Heart left ventricle (tissue), 13 donors: ENCODE measurements around the gene WBP1L.

Experiments
- POLR2A ChIP-seq, 2 donors: fragments of 450-650 bp; IDR thresholded peaks; one replicate each; pipeline ENCODE4 v1.6.1; 2017; ENCODE audit warnings: antibody characterized with exemption in 2 of 2, mild to moderate bottlenecking in 2 of 2, moderate library complexity in 2 of 2
- TF ChIP-seq, protein P1 (sequence below), 12 donors: fragments of 200-600 bp; sonication (generic) in 4 of 12; IDR thresholded peaks; one replicate each; pipeline versions ENCODE4 v1.5.0 to v1.8.0; 2018 to 2022; ENCODE audit warnings: antibody characterized with exemption in 12 of 12, mild to moderate bottlenecking in 5 of 12
- donor health status: ischemic (EF 13 %, LVEDD 7.1; RV severe dilation, severe dysfunction).
- donor health status: DM: no; HTN: yes; CAD: no.
- donor health status: DM: no; HTN: no; CAD: no.
- donor health status: ischemic (EF 25% LVEDD 6.9; RV normal size, moderate dysfunction).
- donor health status: ischemic (EF 25% LVEDD 5.7; RV mildly dilated, moderate dysfunction).
- donor health status: ischemic (EF 35%, LVEDD 5.7; RV mildly dilated, moderate dysfunction).
- donor health status: nonischemic (EF 11% LVEDD 7.7; RV severe dilation, severe dysfunction).
- donor health status: DM: yes; HTN: yes; CAD: no.
- donor health status: PGD.
- donor health status: ischemic (EF 29% LVEDD 5.4; RV normal size, mild dysfunction).
- donor health status: nonischemic (EF 23%, LVEDD 6.1; RV moderate dilation, normal function).

DNA sequence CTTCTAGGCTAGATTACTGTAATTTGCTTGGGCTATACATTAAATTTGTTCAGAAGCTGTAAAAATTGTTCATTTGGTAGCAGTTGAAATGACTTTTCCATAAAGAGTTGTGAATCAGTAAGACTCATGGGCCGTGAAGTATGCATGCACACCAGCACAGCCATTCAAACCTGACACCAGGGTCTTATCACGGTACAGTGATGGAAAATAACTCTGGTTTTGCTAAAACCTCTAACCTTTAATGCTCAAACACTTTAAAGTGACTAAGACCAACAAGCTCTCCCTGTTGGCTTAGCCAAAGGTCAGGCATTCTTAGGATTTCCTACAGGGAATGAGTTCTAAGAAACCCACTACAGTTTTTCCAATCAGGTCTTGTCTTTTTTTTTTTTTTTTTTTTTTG lies 41.0 kb upstream of the WBP1L start:
- TF ChIP-seq, protein P1, sequence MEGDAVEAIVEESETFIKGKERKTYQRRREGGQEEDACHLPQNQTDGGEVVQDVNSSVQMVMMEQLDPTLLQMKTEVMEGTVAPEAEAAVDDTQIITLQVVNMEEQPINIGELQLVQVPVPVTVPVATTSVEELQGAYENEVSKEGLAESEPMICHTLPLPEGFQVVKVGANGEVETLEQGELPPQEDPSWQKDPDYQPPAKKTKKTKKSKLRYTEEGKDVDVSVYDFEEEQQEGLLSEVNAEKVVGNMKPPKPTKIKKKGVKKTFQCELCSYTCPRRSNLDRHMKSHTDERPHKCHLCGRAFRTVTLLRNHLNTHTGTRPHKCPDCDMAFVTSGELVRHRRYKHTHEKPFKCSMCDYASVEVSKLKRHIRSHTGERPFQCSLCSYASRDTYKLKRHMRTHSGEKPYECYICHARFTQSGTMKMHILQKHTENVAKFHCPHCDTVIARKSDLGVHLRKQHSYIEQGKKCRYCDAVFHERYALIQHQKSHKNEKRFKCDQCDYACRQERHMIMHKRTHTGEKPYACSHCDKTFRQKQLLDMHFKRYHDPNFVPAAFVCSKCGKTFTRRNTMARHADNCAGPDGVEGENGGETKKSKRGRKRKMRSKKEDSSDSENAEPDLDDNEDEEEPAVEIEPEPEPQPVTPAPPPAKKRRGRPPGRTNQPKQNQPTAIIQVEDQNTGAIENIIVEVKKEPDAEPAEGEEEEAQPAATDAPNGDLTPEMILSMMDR (IDR thresholded peaks at IDR 0.05) = no peak
- TF ChIP-seq POLR2A (IDR thresholded peaks at IDR 0.05) = no peak
